ENCODE measurements around the gene AMN1. TPM values are rescaled to one million over a fixed set of nuclear protein-coding genes. Genes with fewer than 3 reads are reported as not detected.
"Not testable (repeated sequence)": the region's sequence is repeated elsewhere in the genome, so short reads cannot be mapped to it uniquely, and the experiment has no call there.

AMN1 gene
- total RNA-seq, 1 donor from 2014 or later = 10.0 TPM

- no peaks in the 10 kb centered on the region for H3K27me3 ChIP-seq (ENCODE audit: control insufficient read depth, insufficient read depth, low read length)
- FAIRE-seq (no peak), DNase-seq (ENCODE audit: low read depth) (no peak)
- TF ChIP-seq CTCF (IDR thresholded peaks at IDR 0.05; ENCODE audit: insufficient read depth, low read length, severe bottlenecking) = no peak
- peak overlapping the region; percentile 56 for H3K4me3 ChIP-seq (ENCODE audit: low read depth, low read length)
- H3K36me3 ChIP-seq (ENCODE audit: control insufficient read depth, insufficient read depth, low read length) = no peaks in the 10 kb centered on the region
Measured at GRCh38 chr12:31729705-31730104, 884 bp upstream of the AMN1 start.

- H3K4me3 ChIP-seq (ENCODE audit: low read depth, low read length) = peak overlapping the region; percentile 56
- FAIRE-seq (no peak), DNase-seq (ENCODE audit: low read depth) (peak; percentile 30)
- H3K27me3 ChIP-seq (ENCODE audit: control insufficient read depth, insufficient read depth, low read length) = no peaks in the 10 kb centered on the region
- TF ChIP-seq CTCF (IDR thresholded peaks at IDR 0.05; ENCODE audit: insufficient read depth, low read length, severe bottlenecking) = no peak
- no peaks in the 10 kb centered on the region for H3K36me3 ChIP-seq (ENCODE audit: control insufficient read depth, insufficient read depth, low read length)
Measured at GRCh38 chr12:31728289-31728916, 418 bp downstream of the AMN1 start.

- Histone ChIP-seq H3K27me3 (ENCODE audit: control insufficient read depth, insufficient read depth, low read length) (no peaks in the 10 kb centered on the region), H3K36me3 (ENCODE audit: control insufficient read depth, insufficient read depth, low read length) (no peaks in the 10 kb centered on the region), H3K4me3 (ENCODE audit: low read depth, low read length) (no peak overlapping the region)
- FAIRE-seq (no peak), DNase-seq (ENCODE audit: low read depth) (no peak)
- no peak for TF ChIP-seq CTCF (IDR thresholded peaks at IDR 0.05; ENCODE audit: insufficient read depth, low read length, severe bottlenecking)
Measured at GRCh38 chr12:31727192-31727591, 1.6 kb downstream of the AMN1 start.

GRCh38 chr12:31726575-31726974, 2.2 kb downstream of the AMN1 start:
- Histone ChIP-seq H3K27me3 (ENCODE audit: control insufficient read depth, insufficient read depth, low read length) (no peaks in the 10 kb centered on the region), H3K36me3 (ENCODE audit: control insufficient read depth, insufficient read depth, low read length) (no peaks in the 10 kb centered on the region), H3K4me3 (ENCODE audit: low read depth, low read length) (no peak overlapping the region)
- no peak for DNase-seq (ENCODE audit: low read depth)
- FAIRE-seq = no peak
- TF ChIP-seq CTCF (IDR thresholded peaks at IDR 0.05; ENCODE audit: insufficient read depth, low read length, severe bottlenecking) = no peak

- FAIRE-seq = no peak
- DNase-seq (ENCODE audit: low read depth) = no peak
- no peak for TF ChIP-seq CTCF (IDR thresholded peaks at IDR 0.05; ENCODE audit: insufficient read depth, low read length, severe bottlenecking)
Measured at GRCh38 chr12:31724557-31724956, 4.3 kb downstream of the AMN1 start.

GRCh38 chr12:31722580-31722979, 6.2 kb downstream of the AMN1 start:
- no peak for DNase-seq (ENCODE audit: low read depth)
- TF ChIP-seq CTCF (IDR thresholded peaks at IDR 0.05; ENCODE audit: insufficient read depth, low read length, severe bottlenecking) = no peak
- no peak overlapping the region for H3K4me3 ChIP-seq (ENCODE audit: low read depth, low read length)
- H3K36me3 ChIP-seq (ENCODE audit: control insufficient read depth, insufficient read depth, low read length) = no peaks in the 10 kb centered on the region
- no peaks in the 10 kb centered on the region for H3K27me3 ChIP-seq (ENCODE audit: control insufficient read depth, insufficient read depth, low read length)
- no peak for FAIRE-seq

More at GRCh38 chr12:31724557-31724956, 4.3 kb downstream of the AMN1 start:
- Histone ChIP-seq H3K4me3 (ENCODE audit: low read depth, low read length) (no peak overlapping the region), H3K27me3 (ENCODE audit: control insufficient read depth, insufficient read depth, low read length) (no peaks in the 10 kb centered on the region), H3K36me3 (ENCODE audit: control insufficient read depth, insufficient read depth, low read length) (no peaks in the 10 kb centered on the region)

- H3K27me3 ChIP-seq (ENCODE audit: control insufficient read depth, insufficient read depth, low read length); FAIRE-seq; H3K4me3 ChIP-seq (ENCODE audit: low read depth, low read length); H3K36me3 ChIP-seq (ENCODE audit: control insufficient read depth, insufficient read depth, low read length); DNase-seq (ENCODE audit: low read depth): not testable (repeated sequence)
Measured at GRCh38 chr12:31718542-31719198, 10.2 kb downstream of the AMN1 start.

GRCh38 chr12:31716998-31717397, 11.8 kb downstream of the AMN1 start:
- H3K27me3 ChIP-seq (ENCODE audit: control insufficient read depth, insufficient read depth, low read length); FAIRE-seq; DNase-seq (ENCODE audit: low read depth); H3K4me3 ChIP-seq (ENCODE audit: low read depth, low read length); H3K36me3 ChIP-seq (ENCODE audit: control insufficient read depth, insufficient read depth, low read length): not testable (repeated sequence)
